Measurements from ENCODE around the gene HMX2. TPM values are rescaled to one million over a fixed set of nuclear protein-coding genes. Genes with fewer than 3 reads are reported as not detected.

HMX2 gene
- polyA plus RNA-seq, 1 donor (not counting 4 experiments of a cell fraction or from before 2014, with no cell fraction given): not detected

DNA sequence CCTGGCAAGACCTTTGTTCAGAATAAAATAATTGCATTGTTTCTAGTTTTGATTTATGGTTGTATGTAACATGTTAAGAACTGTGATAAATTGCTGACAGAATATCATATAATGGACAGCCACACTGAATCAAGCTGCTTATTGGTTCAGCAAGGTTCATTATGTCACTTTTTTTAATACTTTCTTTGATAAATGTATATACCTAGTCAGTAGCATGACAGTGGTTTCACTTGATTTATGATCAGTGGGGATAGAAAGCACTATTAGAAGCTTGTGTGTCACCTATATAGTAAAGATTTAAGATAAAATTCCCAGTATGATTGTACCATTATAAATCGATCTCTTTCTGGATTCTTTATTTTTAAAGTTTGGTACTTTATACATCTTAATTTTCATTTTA, 10.7 kb downstream of the HMX2 start:
- FAIRE-seq (no peak), DNase-seq (ENCODE audit: low read depth, low spot score) (no peak)
- no peak overlapping the region for H2AFZ ChIP-seq (ENCODE audit: control insufficient read depth, low read length)
- peaks cover 18% of the 10 kb centered on the region for H4K20me1 ChIP-seq (ENCODE audit: control insufficient read depth, extremely low read depth, insufficient read depth, low read length)
- dilution Hi-C loops (cut with MboI; ENCODE audit: extremely low pct_ligation_motif_present, low sequenced_read_pairs): no loop called here
- peaks cover 27% of the 10 kb centered on the region for H3K4me1 ChIP-seq (ENCODE audit: control insufficient read depth, extremely low read depth, insufficient read depth, low read length)
- no peaks in the 10 kb centered on the region for H3K27me3 ChIP-seq (ENCODE audit: control insufficient read depth, extremely low read depth, insufficient read depth, low read length)
- H3K9me3 ChIP-seq (ENCODE audit: control insufficient read depth, low read depth, low read length): no peaks in the 10 kb centered on the region
- peaks cover 80% of the 10 kb centered on the region for H3K79me2 ChIP-seq (ENCODE audit: control insufficient read depth, insufficient read depth, low read length)
- no peak overlapping the region for H3K27ac ChIP-seq (ENCODE audit: control insufficient read depth, insufficient read depth, low read length)
- peaks cover 3% of the 10 kb centered on the region for H3K9me1 ChIP-seq (ENCODE audit: control insufficient read depth, extremely low read depth, insufficient read depth, low read length)
- no peak overlapping the region for H3K4me3 ChIP-seq (ENCODE audit: control insufficient read depth in 2 of 3, extremely low read depth in 1 of 3, insufficient read depth in 2 of 3, low read depth in 1 of 3, low read length in 3 of 3)
- H3K4me2 ChIP-seq (ENCODE audit: control insufficient read depth, extremely low read depth, insufficient read depth, low read depth, low read length): peak overlapping the region; percentile 3
- H3K36me3 ChIP-seq (ENCODE audit: control insufficient read depth in 2 of 2, extremely low read depth in 1 of 2, insufficient read depth in 2 of 2, low read length in 2 of 2): peaks cover 15 to 28% of the 10 kb centered on the region in 2 experiments
- no peak for TF ChIP-seq CTCF (optimal IDR thresholded peaks at IDR 0.05 in 1 of 3, IDR thresholded peaks at IDR 0.05 in 1 of 3, conservative IDR thresholded peaks at IDR 0.05 in 1 of 3; ENCODE audit: extremely low read depth in 1 of 3, insufficient read depth in 2 of 3, low read length in 3 of 3)
- TF ChIP-seq EZH2 (IDR thresholded peaks at IDR 0.05; ENCODE audit: low read length): no peak
- H3K9ac ChIP-seq (ENCODE audit: control insufficient read depth, extremely low read depth, insufficient read depth, low read length): no peak overlapping the region

DNA sequence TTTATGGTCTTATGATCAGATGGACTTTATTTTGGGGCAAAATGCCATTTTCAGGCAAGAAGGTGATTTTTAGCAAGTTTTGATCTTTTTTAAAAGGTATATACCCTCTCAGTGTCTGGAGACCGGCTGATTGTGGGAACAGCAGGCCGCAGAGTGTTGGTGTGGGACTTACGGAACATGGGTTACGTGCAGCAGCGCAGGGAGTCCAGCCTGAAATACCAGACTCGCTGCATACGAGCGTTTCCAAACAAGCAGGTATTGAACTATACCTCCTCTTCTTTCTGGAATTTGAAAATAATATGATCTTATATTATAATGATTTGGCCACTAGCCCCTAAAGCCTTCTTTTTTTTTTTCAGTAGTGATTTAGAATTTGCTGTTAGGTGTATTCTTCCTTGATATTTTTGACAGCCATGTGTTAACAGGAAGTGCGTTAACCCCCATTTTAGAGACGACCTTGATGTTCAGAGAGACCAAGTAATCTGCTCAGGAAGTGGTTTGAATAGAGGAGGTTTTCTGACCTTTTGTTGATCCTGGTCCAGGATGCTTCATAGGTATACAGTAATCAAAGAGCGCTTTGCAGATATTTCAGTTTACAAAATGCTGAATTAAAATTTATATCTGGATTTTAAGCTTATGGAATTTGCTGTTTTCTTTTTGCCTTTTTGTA, 12.5 kb downstream of the HMX2 start:
- DNase-seq (ENCODE audit: low read depth, low spot score) (no peak), FAIRE-seq (no peak)
- Histone ChIP-seq H3K79me2 (ENCODE audit: control insufficient read depth, insufficient read depth, low read length) (peaks cover 73% of the 10 kb centered on the region), H2AFZ (ENCODE audit: control insufficient read depth, low read length) (no peak overlapping the region), H3K4me3 (ENCODE audit: control insufficient read depth in 2 of 3, extremely low read depth in 1 of 3, insufficient read depth in 2 of 3, low read depth in 1 of 3, low read length in 3 of 3) (no peak overlapping the region), H3K4me2 (ENCODE audit: control insufficient read depth, extremely low read depth, insufficient read depth, low read depth, low read length) (no peak overlapping the region), H3K9ac (ENCODE audit: control insufficient read depth, extremely low read depth, insufficient read depth, low read length) (no peak overlapping the region), H4K20me1 (ENCODE audit: control insufficient read depth, extremely low read depth, insufficient read depth, low read length) (peaks cover 16% of the 10 kb centered on the region), H3K4me1 (ENCODE audit: control insufficient read depth, extremely low read depth, insufficient read depth, low read length) (peaks cover 25% of the 10 kb centered on the region), H3K36me3 (ENCODE audit: control insufficient read depth in 2 of 2, extremely low read depth in 1 of 2, insufficient read depth in 2 of 2, low read length in 2 of 2) (peaks cover 16 to 38% of the 10 kb centered on the region in 2 experiments), H3K9me3 (ENCODE audit: control insufficient read depth, low read depth, low read length) (no peaks in the 10 kb centered on the region), H3K9me1 (ENCODE audit: control insufficient read depth, extremely low read depth, insufficient read depth, low read length) (peaks cover 3% of the 10 kb centered on the region), H3K27me3 (ENCODE audit: control insufficient read depth, extremely low read depth, insufficient read depth, low read length) (no peaks in the 10 kb centered on the region), H3K27ac (ENCODE audit: control insufficient read depth, insufficient read depth, low read length) (no peak overlapping the region)
- dilution Hi-C loops (cut with MboI; ENCODE audit: extremely low pct_ligation_motif_present, low sequenced_read_pairs): no loop called here
- TF ChIP-seq CTCF (optimal IDR thresholded peaks at IDR 0.05 in 1 of 3, IDR thresholded peaks at IDR 0.05 in 1 of 3, conservative IDR thresholded peaks at IDR 0.05 in 1 of 3; ENCODE audit: extremely low read depth in 1 of 3, insufficient read depth in 2 of 3, low read length in 3 of 3) (no peak), EZH2 (IDR thresholded peaks at IDR 0.05; ENCODE audit: low read length) (no peak)
